Endothelial cell of umbilical vein (primary cell): Measurements from ENCODE around the gene ST6GALNAC6.

Experiments
- CTCF ChIP-seq, 2 donors: IDR thresholded peaks; 1 replicate in 1 of 2; 2 replicates in 1 of 2; pipeline ENCODE4 v1.5.1; 2011; ENCODE audit warnings: low read length in 2 of 2, mild to moderate bottlenecking in 2 of 2, moderate library complexity in 2 of 2, control low read depth in 1 of 2, inconsistent platforms in 1 of 2, low read depth in 1 of 2; ENCODE audit not compliant: insufficient read depth in 1 of 2; ENCODE audit errors: extremely low read depth in 1 of 2
- EZH2 ChIP-seq: IDR thresholded peaks from 2 replicates; pipeline ENCODE4 v1.6.1; 2012; ENCODE audit warnings: borderline replicate concordance, low read depth, mild to moderate bottlenecking, moderate library complexity, low read length, inconsistent platforms; ENCODE audit not compliant: severe bottlenecking
- FOS ChIP-seq: IDR thresholded peaks from 2 replicates; pipeline ENCODE4 v1.6.1; 2011; ENCODE audit warnings: mild to moderate bottlenecking, low read length, moderate library complexity, borderline replicate concordance; ENCODE audit not compliant: insufficient read depth
- GATA2 ChIP-seq: IDR thresholded peaks from 2 replicates; pipeline ENCODE4 v1.7.0; 2011; ENCODE audit warnings: low read depth, mild to moderate bottlenecking, moderate library complexity, mixed read lengths, low read length; ENCODE audit not compliant: insufficient read length, insufficient read depth
- JUN ChIP-seq: IDR thresholded peaks from 2 replicates; pipeline ENCODE4 v1.6.1; 2011; ENCODE audit warnings: borderline replicate concordance, low read depth; ENCODE audit not compliant: insufficient read length, insufficient read depth
- MAX ChIP-seq: IDR thresholded peaks from 2 replicates; pipeline ENCODE4 v1.6.1; 2011; ENCODE audit not compliant: insufficient read depth, insufficient read length
- POLR2A ChIP-seq: IDR thresholded peaks from 2 replicates; pipeline ENCODE4 v1.6.1; 2012; ENCODE audit warnings: low read depth, mild to moderate bottlenecking, control low read depth, low read length
- POLR2AphosphoS5 ChIP-seq: IDR thresholded peaks from 2 replicates; pipeline ENCODE4 v1.6.1; 2012; ENCODE audit warnings: low read depth, mild to moderate bottlenecking, control low read depth, low read length, moderate library complexity; ENCODE audit not compliant: insufficient read depth

- no peak for TF ChIP-seq CTCF (IDR thresholded peaks at IDR 0.05; ENCODE audit: extremely low read depth in 1 of 2, insufficient read depth in 1 of 2, low read depth in 1 of 2, low read length in 2 of 2)
- no peak for TF ChIP-seq POLR2A
- no peak for TF ChIP-seq EZH2
- TF ChIP-seq POLR2AphosphoS5, result no peak
- TF ChIP-seq MAX, result no peak
- no peak for TF ChIP-seq GATA2
- TF ChIP-seq FOS, result no peak
- TF ChIP-seq JUN, result no peak
These were observed 2.8 kb downstream of the ST6GALNAC6 start for GRCh38 chr9:127896395-127897192.
